CD4-positive, alpha-beta T cell treated with Interleukin-6 for 4 hours (primary cell): Measurements from ENCODE around the gene ZNF446.
A peak's percentile ranks its signal among the peaks of the same experiment; 100 is the strongest.
"Not testable (repeated sequence)": the region's sequence is repeated elsewhere in the genome, so short reads cannot be mapped to it uniquely, and the experiment has no call there.

Experiments
- DNase-seq: peaks from one replicate; pipeline ENCODE4 v3.0.0-alpha.2; 2020; ENCODE audit warnings: mixed read lengths

ZNF446 gene

DNA sequence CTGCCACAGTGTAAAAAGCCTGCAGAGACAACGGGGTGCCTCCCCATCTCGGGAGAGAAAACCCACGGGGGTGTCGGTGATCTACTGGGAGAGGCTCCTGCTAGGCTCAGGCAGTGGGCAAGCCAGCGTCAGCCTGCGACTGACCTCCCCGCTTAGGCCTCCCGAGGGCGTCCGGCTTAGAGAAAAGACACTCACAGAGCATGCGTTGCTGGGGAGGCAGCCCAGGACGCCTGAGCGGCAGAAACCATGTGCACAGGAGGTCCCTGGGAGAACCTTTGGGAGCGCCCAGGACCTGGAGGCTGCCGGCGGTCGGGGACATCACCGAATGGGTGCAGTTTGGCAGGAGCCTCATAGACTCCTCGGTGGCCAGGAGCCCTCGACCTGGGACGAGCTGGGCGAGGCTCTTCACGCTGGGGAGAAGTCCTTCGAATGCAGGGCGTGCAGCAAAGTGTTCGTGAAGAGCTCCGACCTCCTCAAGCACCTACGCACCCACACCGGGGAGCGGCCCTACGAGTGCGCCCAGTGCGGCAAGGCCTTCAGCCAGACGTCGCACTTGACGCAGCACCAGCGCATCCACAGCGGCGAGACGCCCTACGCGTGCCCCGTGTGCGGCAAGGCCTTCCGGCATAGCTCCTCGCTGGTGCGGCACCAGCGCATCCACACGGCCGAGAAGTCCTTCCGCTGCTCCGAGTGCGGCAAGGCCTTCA, 5.2 kb upstream of the ZNF446 start:
- not testable (repeated sequence) for DNase-seq

DNA sequence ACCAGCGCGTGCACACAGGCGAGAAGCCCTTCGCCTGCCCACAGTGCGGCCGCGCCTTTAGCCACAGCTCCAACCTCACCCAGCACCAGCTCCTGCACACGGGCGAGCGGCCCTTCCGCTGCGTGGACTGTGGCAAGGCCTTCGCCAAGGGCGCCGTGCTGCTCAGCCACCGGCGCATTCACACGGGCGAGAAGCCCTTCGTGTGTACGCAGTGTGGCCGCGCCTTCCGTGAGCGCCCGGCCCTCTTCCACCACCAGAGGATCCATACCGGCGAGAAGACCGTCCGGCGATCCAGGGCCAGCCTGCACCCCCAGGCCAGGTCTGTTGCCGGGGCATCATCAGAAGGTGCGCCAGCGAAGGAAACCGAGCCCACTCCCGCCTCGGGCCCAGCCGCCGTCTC, 4.4 kb upstream of the ZNF446 start:
- no peak for DNase-seq

GRCh38 chr19:58473775-58474174, 2.4 kb upstream of the ZNF446 start:
- DNase-seq = no peak

DNA sequence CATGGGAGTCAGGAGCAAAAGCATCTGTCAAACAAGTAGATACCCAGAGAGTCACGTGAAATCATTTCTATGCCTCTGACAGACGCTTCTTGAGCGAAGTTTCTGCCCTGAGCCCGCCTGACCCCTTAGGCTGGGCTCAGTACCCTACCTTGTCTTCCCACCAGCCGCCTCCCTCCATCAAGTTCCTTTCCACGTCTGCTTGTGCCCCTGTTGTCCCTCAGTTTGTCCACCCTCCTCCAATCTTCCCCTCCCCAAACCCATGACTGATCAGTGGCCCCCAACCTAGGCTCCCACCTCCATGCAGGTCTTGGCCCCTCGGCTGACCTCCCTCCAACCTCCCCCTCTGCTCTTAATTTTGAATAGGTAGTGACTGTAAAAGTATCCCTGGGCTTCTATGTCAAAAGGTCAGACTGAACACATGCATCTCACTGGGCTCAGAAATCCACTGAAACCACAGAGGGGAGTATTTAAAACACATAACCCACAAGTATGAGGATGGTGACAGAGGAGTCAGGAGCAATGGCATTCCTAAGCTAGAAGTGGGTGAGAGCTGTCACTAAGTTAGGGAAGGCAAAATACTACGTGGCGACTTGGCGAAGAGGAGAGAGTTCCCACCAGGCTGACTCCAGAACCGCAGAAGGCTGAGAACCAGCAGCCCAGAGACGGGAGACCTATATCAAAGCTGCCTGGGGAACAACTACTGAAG, 1.7 kb upstream of the ZNF446 start:
- no peak for DNase-seq

- DNase-seq = no peak
These were observed 997 bp upstream of the ZNF446 start for GRCh38 chr19:58474997-58475713.

DNA sequence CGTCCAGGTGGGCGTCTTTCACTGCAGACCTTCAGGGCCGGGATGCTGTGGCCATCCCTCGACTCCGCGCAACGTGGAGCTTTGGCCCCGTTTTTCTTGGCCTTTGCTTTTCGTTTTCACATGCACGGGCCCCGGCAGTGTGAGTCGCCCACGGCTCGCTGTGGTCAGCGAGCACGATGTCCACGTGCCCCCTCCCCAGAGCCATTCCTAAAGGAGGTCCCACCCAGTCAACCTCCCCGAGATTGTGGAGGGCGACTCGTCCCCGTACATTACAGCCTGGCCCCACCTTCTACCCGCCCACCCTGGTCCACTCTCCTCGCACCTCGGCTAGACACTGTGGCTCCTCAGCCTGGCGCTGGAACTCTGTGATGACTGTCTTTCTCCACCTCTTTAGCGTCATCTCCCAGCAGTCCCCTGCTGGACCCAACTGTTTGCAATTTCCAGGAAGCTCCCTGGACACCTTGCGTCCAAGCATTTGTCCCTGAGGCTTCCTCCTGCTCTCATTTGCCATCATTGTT, 405 bp downstream of the ZNF446 start:
- DNase-seq = no peak

DNA sequence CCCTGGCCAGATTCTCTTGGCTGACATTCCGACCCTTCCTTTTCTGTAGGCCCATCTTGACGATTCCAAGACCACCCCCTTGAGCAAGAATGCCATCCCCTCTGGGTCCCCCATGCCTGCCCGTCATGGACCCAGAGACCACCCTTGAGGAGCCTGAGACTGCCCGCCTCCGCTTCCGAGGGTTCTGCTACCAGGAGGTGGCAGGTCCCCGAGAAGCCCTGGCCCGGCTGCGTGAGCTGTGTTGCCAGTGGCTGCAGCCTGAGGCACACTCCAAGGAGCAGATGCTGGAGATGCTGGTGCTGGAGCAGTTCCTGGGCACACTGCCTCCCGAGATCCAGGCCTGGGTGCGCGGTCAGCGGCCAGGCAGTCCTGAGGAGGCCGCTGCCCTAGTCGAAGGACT, 978 bp downstream of the ZNF446 start:
- no peak for DNase-seq

- no peak for DNase-seq
These were observed 1.7 kb downstream of the ZNF446 start for GRCh38 chr19:58477871-58478270.

DNA sequence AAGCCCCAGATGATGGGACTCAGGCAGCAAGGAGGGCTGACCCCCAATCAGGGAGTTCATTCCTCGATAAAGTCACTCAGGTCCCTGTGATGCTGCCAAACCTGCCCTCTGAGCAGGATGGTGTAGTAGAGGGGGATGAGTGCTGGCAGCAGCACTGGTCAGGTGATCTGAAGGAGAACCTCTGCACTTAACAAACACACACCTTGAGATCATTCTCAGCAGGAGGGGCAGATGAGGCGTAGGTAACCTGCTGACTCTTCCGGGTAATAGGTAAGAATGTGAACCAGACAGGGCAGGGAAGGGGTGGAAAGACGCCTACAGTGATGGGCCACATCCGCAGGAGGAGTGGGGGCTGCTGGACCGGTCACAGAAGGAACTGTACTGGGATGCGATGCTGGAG, 3.2 kb downstream of the ZNF446 start:
- no peak for DNase-seq

GRCh38 chr19:58479736-58480480, 3.8 kb downstream of the ZNF446 start:
- no peak for DNase-seq

- DNase-seq = no peak
These were observed 4.3 kb downstream of the ZNF446 start for GRCh38 chr19:58480481-58480830.

DNA sequence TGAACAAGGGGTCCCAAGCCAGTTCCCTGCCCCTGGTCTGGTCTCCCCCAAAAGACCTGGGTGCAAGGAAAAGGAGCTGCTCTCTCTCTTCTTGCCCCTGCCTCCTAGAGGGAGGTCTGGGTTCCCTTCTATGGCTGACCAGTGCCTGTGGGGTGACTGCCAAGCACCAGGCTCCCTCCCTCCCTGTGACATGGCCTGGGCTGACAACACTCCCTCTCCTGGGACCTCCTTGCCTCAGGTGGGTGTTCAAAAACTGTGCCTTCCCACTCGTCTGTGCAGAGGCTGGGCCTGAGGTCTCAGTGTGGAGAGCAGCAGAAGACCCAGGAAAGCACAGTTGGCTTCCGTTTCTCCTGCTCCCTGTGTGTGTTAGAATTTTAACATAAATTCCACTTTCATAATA, 4.7 kb downstream of the ZNF446 start:
- no peak for DNase-seq

- DNase-seq = no peak
These were observed 6.2 kb downstream of the ZNF446 start for GRCh38 chr19:58482372-58482771.

GRCh38 chr19:58483776-58484175, 7.6 kb downstream of the ZNF446 start:
- no peak for DNase-seq

GRCh38 chr19:58484349-58484748, 8.2 kb downstream of the ZNF446 start:
- not testable (repeated sequence) for DNase-seq

GRCh38 chr19:58491393-58491792, 15.2 kb downstream of the ZNF446 start:
- no peak for DNase-seq

DNA sequence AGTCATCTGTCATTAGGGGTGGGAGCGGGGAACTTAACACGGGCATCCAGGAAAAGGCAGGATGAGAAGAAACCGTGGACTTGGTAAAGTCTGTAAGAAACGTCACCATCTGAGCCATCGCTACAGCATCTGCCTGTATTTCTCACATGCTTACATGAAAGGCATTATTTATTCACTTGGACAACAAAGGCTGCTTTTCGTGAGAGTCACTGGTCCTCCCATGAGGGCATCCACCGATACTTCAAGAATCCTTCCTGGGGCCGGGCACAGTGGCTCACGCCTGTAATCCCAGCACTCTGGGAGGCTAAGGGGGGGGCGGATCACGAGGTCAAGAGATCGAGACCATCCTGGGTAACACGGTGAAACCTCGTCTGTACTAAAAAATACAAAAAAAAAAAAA, 16.1 kb downstream of the ZNF446 start:
- DNase-seq = no peak

DNA sequence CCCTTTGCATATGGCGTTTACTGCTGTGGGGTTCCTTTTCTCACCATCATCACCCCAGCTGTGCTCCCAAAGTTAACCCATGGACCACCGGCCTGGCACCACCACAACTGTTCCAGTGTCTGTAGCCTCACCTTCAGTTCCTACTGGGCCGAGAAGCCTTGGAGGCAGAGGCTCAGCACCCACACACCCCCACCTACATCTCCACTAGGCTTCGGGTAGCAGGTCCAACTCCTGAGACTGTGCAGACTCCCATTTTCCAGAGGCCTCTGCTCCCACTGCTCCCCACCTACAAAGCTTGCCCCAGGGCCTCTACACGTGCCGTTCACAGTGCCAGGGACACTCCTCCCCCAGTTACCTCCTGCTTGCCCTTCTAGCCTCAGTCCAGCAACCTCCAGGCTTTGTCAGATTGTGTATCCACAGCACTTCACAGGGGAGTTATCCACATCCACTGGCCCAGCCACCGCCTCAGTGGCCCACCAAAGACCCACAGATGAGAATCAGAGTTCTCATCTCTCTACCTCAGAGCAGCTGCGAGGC, 21.6 kb downstream of the ZNF446 start:
- DNase-seq = no peak

DNA sequence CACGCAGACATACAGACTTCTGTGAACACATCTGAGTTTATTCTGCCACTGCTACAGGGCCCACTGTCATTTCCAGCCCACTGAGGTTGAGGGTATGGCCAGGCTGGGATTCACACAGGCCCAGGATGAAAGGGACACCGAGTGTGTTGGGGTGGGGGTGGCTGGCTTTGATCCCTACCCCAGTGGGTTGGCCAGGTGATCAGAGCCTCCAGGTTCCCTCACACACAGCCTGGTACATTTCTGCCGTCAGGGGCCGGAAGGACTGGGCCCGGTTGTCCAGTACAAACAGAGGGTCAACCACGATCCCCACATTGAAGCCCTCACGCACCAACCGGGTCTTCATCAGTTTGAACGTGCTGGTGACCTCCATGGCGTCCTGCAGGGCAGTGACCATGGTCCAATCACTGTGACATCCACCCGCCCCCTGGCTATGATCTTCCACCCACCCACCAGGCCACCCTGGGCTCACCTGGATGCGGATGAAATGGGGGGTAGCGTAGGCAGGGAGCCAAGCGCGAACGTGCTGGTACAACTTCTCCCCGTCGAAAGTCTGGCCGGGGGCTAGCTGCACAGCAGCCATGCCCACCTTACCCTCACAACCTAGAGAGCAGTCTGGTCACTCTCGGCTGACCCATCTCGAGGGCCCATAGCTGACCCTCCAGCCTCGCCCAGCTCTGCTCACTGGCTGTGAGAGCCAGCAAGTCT, 22.3 kb downstream of the ZNF446 start:
- no peak for DNase-seq

DNA sequence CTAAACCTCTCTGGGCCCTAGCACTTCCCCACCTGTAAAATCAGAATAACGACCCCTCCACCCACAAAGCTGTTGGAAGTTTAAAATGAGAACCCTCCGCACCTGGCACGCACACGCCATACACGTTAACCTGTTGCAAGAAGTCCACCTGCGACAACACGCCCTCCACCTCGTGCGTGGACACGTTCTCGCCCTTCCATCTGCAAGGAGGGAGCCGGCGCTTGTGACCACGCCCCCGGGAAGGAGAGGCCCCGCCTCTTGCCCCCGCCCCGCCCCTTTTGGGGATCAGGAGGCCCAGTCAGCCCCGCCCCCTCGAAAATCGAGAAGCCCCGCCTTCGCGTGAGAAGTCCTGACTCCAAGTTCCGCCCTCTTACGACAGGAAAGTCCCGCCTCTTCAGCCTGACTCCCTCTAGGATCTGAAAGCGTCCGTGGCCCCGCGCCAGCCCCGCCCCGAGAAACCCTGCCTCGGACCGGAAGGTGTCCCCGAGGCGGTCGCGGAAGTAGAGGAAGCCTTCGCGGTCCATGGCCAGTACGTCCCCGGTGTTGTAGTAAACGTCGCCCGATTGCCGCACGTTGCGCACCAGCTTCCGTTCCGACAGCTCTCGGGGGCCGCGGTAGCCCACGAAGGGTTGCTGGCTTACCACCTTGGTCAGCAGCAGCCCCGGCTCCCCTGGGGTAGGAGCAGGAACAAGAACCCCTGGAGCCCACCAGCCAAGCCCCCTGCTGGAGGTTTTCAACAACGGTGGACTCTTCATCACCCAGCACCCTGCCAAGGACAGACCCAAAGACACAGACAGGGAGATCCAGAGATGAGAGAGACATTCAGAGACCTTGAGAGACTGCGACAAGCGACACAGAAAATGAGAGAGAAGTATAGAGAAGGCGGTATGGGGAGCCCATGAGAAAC, 23.1 kb downstream of the ZNF446 start:
- DNase-seq = peak; percentile 98

GRCh38 chr19:58500242-58500641, 24.1 kb downstream of the ZNF446 start:
- DNase-seq = no peak
